Upper lobe of left lung (tissue), 6 donors: ENCODE data around the gene DPH7. TPM values are rescaled to one million over a fixed set of nuclear protein-coding genes. Genes with fewer than 3 reads are reported as not detected.

Source experiments
- ATAC-seq, 2 donors: fragments of 200-7000 bp; cut with Tn5 transposase; one replicate each; pipeline ENCODE4 v1.9.1; 2022; ENCODE audit warnings: mild to moderate bottlenecking in 2 of 2, moderate library complexity in 2 of 2; ENCODE audit not compliant: low FRiP score in 2 of 2
- DNase-seq, 2 donors: peaks; one replicate each; pipeline ENCODE4 v3.0.0-alpha.2; 2019 to 2020
- H3K27ac ChIP-seq, 4 donors: fragments of 200-600 bp; sonication (generic); one replicate each; pipeline ENCODE4 v1.5.1; 2016 to 2019
- H3K27me3 ChIP-seq, 4 donors: fragments of 200-600 bp; sonication (generic); one replicate each; pipeline ENCODE4 v1.5.1; 2017 to 2019
- H3K36me3 ChIP-seq, 4 donors: fragments of 200-600 bp; sonication (generic); one replicate each; pipeline ENCODE4 v1.5.1; 2016 to 2019
- H3K4me1 ChIP-seq, 4 donors: fragments of 200-600 bp; sonication (generic); one replicate each; pipeline ENCODE4 v1.5.1; 2018 to 2019
- H3K4me3 ChIP-seq, 4 donors: fragments of 200-600 bp; sonication (generic); one replicate each; pipeline ENCODE4 v1.5.1; 2017 to 2019; ENCODE audit warnings: mild to moderate bottlenecking in 2 of 4, moderate library complexity in 1 of 4
- H3K9me3 ChIP-seq, 4 donors: fragments of 200-600 bp; sonication (generic); one replicate each; pipeline ENCODE4 v1.5.1; 2018 to 2019
- EP300 ChIP-seq, 4 donors: sonication (generic); formaldehyde crosslinking; IDR thresholded peaks; one replicate each; pipeline ENCODE4 v1.5.1; 2017; ENCODE audit warnings: antibody characterized with exemption in 4 of 4, control low read depth in 2 of 4
- POLR2A ChIP-seq, 4 donors: fragments of 450-650 bp; IDR thresholded peaks; one replicate each; pipeline ENCODE4 v1.5.1; 2016 to 2017; ENCODE audit warnings: antibody characterized with exemption in 4 of 4, mild to moderate bottlenecking in 2 of 4
- POLR2AphosphoS5 ChIP-seq, 2 donors: sonication (generic); formaldehyde crosslinking; IDR thresholded peaks; one replicate each; pipeline ENCODE4 v1.5.1; 2017; ENCODE audit warnings: antibody characterized with exemption in 2 of 2
- WGBS, 2 donors: methylation state at CpG; one replicate each; pipeline ENCODE4 v1.1.5; 2017 to 2018; 5-methylcytosine and 5-hydroxymethylcytosine counted together
- total RNA-seq, 6 donors: library from RNA; depleted of rRNA in 4 of 6; stranded (reverse); fragments of >200 nt in 4 of 6; gene quantifications; one replicate each; pipeline versions ENCODE4 v1.1.0 to v1.2.1, GENCODE V29; 2016 to 2021
- TF ChIP-seq, protein P1 (sequence below), 6 experiments: fragments of 450-650 bp in 4 of 6; fragments of 200-600 bp in 2 of 6; sonication (generic) in 2 of 6; IDR thresholded peaks; one replicate each; pipeline ENCODE4 v1.5.1; 2016 to 2019; ENCODE audit warnings: antibody characterized with exemption in 6 of 6
- donor health status: DM: no; HTN: no; CAD: no; lungs with moderate emphysema.
- donor health status: DM: no; HTN: yes; CAD: no; lungs with severe emphysema.

Gene DPH7
- total RNA-seq, 6 donors from 2014 or later, result 25.5 to 115 (median 42.4) TPM

DNA sequence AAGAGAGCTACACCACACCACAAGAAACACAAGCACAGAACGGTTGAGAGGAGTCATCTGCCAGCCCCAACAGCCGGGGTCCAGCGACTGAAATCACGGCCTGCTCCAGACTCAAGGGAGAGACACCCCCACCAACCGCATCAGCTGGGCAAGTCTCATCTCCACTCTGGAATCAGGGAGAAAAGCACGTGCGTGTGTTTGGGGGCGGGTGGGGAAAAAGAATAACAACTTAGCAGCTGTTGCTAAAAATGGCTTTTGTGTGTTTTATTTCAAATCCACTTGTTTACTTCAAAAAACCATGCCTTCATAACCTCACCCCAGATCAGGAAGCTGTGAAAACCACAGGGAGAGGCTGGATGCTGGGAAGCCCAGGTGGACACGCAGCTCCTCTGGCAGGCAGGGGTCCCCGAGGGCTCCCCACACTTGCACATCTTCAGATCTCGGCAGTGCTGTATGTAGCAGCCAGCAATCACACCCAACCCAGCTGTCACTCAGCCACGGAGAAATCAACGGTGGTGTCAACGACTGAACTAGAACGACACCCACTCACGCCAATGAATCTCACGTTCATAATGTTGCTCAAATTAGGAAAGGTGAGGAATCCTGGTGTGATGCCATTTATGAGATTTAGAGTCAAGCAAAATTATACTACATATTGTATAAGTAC is 47.5 kb downstream of the DPH7 start:
- Histone ChIP-seq H3K27ac (no peak overlapping the region), H3K4me1 (peaks cover 8 to 13% (median 11%) of the 10 kb centered on the region in 4 donors), H3K36me3 (no peaks in the 10 kb centered on the region), H3K4me3 (no peak overlapping the region), H3K9me3 (no peaks in the 10 kb centered on the region), H3K27me3 (no peaks in the 10 kb centered on the region)
- ATAC-seq (no peak), DNase-seq (no peak)
- 69 to 71% methylated on average over 17 of the region's 17 CpGs for WGBS, 2 donors
- no peak for TF ChIP-seq EP300 (IDR thresholded peaks at IDR 0.05)
- no peak for TF ChIP-seq POLR2AphosphoS5 (IDR thresholded peaks at IDR 0.05)
- TF ChIP-seq POLR2A (IDR thresholded peaks at IDR 0.05), result no peak
- TF ChIP-seq, protein P1, sequence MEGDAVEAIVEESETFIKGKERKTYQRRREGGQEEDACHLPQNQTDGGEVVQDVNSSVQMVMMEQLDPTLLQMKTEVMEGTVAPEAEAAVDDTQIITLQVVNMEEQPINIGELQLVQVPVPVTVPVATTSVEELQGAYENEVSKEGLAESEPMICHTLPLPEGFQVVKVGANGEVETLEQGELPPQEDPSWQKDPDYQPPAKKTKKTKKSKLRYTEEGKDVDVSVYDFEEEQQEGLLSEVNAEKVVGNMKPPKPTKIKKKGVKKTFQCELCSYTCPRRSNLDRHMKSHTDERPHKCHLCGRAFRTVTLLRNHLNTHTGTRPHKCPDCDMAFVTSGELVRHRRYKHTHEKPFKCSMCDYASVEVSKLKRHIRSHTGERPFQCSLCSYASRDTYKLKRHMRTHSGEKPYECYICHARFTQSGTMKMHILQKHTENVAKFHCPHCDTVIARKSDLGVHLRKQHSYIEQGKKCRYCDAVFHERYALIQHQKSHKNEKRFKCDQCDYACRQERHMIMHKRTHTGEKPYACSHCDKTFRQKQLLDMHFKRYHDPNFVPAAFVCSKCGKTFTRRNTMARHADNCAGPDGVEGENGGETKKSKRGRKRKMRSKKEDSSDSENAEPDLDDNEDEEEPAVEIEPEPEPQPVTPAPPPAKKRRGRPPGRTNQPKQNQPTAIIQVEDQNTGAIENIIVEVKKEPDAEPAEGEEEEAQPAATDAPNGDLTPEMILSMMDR (IDR thresholded peaks at IDR 0.05), result no peak

DNA sequence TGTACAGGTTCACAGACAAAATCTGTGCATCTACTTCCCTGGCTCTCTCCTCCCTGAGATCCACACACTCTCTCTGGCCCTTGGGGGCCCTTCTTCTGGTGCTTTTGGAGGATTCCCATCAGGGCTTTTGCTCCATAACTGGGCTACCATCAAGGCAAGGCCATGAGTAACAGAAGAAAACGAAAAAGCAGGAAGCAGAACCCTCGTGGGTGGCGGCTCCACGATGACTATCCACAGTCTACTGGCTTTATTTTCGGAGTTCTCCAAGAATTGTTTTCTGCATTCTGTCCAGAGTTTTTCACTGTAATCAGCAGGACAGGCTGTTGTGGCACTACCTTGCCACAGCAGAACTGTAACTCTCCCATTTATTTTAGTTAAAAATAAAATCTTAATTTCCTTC is 48.4 kb downstream of the DPH7 start:
- no peak for TF ChIP-seq POLR2A (IDR thresholded peaks at IDR 0.05)
- no peak for TF ChIP-seq POLR2AphosphoS5 (IDR thresholded peaks at IDR 0.05)
- TF ChIP-seq, protein P1 (IDR thresholded peaks at IDR 0.05), result no peak
- TF ChIP-seq EP300 (IDR thresholded peaks at IDR 0.05), result no peak
- DNase-seq, result no peak
- H3K9me3 ChIP-seq, result no peaks in the 10 kb centered on the region
- H3K4me3 ChIP-seq, result no peak overlapping the region
- 69 to 79% methylated on average over 5 of the region's 5 CpGs for WGBS, 2 donors
- no peak for ATAC-seq
- peaks cover 8 to 11% (median 9%) of the 10 kb centered on the region in 4 donors for H3K4me1 ChIP-seq
- no peaks in the 10 kb centered on the region for H3K36me3 ChIP-seq
- no peak overlapping the region for H3K27ac ChIP-seq
- H3K27me3 ChIP-seq, result no peaks in the 10 kb centered on the region

DNA sequence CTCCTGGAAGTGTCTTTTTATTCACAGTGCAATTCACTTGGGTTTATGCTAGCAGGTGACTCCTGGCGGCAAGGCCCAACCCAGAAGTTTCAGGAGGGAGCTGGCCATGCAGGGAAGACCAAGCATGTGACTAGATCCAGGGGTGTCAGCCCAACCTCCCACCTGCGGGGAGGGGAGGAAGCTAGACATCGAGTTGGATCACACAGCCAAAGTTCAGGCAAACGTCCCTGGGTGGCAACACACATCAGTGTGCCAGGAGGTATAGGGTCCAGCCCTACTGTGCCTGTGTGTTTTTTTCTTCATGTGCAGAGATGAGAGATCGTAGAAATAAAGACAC is 53.8 kb downstream of the DPH7 start:
- Histone ChIP-seq H3K4me1 (no peaks in the 10 kb centered on the region), H3K27ac (no peak overlapping the region), H3K9me3 (no peaks in the 10 kb centered on the region), H3K4me3 (no peak overlapping the region), H3K27me3 (no peaks in the 10 kb centered on the region), H3K36me3 (no peaks in the 10 kb centered on the region)
- TF ChIP-seq, protein P1 (IDR thresholded peaks at IDR 0.05), result no peak
- TF ChIP-seq POLR2A (IDR thresholded peaks at IDR 0.05), result no peak
- no peak for TF ChIP-seq EP300 (IDR thresholded peaks at IDR 0.05)
- TF ChIP-seq POLR2AphosphoS5 (IDR thresholded peaks at IDR 0.05), result no peak
- 85 to 90% methylated on average over 5 of the region's 5 CpGs for WGBS, 2 donors
- DNase-seq (no peak), ATAC-seq (no peak)

DNA sequence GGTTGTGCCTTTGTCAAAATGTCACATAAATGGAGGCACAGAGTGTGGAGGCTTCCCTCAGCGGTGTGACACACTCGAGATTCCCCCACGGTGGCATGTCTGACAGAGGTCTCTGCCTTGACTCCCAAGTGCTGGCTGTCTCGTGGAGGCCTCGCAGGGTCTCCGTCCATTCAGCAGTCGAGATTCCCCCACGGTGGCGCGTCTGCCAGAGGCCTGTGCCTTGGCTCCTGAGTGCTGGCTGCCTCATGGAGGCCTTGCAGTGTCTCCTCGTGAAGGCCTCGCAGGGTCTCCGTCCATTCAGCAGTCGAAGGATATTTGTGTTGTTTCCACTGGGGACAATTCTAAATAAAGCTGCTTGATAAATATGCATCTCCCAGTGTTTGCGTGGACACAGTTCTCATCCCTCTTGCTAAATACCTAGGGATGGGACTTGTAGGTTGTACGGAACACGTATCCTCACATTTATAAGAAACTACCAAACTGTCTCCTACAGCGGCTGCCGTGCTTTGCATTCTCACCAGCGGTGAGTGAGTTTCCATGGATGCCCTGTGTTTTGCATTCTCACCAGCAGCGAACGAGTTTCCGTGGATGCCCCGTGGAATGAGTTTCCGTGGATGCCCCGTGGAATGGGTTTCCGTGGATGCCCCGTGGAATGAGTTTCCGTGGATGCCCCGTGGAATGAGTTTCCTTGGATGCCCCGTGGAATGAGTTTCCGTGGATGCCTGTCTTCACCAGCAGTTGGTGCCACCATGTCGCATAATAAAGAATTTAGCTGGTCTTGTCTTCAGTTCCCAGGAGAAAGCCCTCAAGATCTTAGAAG is 54.4 kb downstream of the DPH7 start:
- H3K36me3 ChIP-seq, result no peaks in the 10 kb centered on the region
- ATAC-seq (no peak), DNase-seq (no peak)
- H3K27ac ChIP-seq, result no peak overlapping the region
- TF ChIP-seq EP300 (IDR thresholded peaks at IDR 0.05), result no peak
- no peaks in the 10 kb centered on the region for H3K9me3 ChIP-seq
- 95 to 96% methylated on average over 30 to 33 of the region's 33 CpGs for WGBS, 2 donors
- H3K4me3 ChIP-seq, result no peak overlapping the region
- no peaks in the 10 kb centered on the region for H3K4me1 ChIP-seq
- H3K27me3 ChIP-seq, result no peaks in the 10 kb centered on the region

DNA sequence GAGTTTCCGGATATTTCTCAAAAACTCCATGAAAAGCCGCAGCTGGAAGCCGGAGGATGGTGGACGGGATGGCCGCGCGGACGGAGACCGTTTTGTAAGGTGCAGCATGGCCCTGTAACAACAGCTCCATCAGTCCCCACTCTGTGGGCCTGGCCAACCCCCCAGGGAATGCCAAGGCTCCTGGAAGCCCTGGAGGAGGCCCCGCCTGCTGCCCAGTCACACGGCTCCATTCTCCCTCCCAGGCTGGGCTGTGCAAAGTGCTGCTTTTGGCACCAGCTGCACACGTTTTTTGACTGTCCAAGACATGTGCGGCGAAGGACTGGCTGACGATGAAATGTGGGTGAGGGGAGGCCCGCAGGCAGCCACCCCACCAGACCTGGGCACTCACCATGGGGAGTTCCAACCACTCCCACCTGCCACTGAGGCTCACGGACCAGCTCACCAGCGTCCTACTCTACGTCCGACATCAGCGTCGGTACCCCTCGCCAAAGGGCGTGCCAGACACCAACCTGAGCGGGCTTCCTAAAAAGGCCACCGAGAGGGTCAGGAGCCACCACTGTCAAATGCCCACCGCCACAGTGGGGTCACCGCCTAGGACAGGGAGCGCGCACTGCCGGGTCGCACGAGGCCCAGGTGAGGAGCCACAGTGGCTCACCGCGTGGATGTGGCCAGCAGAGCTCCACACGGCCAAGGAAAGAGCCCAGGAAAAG is 55.8 kb downstream of the DPH7 start:
- TF ChIP-seq POLR2A (IDR thresholded peaks at IDR 0.05) (no peak), POLR2AphosphoS5 (IDR thresholded peaks at IDR 0.05) (no peak), EP300 (IDR thresholded peaks at IDR 0.05) (no peak)
- TF ChIP-seq, protein P1 (IDR thresholded peaks at IDR 0.05), result no peak
- no peak for DNase-seq
- no peak for ATAC-seq

More for the DNA sequence above, 55.8 kb downstream of the DPH7 start:
- no peaks in the 10 kb centered on the region for H3K9me3 ChIP-seq
- H3K4me3 ChIP-seq, result no peak overlapping the region
- no peaks in the 10 kb centered on the region for H3K36me3 ChIP-seq
- H3K27me3 ChIP-seq, result no peaks in the 10 kb centered on the region
- H3K4me1 ChIP-seq, result no peaks in the 10 kb centered on the region
- no peak overlapping the region for H3K27ac ChIP-seq
- WGBS, 2 donors, result 94 to 95% methylated on average over 25 to 36 of the region's 36 CpGs
